ENCODE measurements around the gene ZNF260.

Gene ZNF260

GRCh38 chr19:36528194-36528920 is at the start of gene ZNF260:
Gene ZNF260, minus strand, starts transcription at chr19:36528271. Its CDS starts 13,033 bp downstream, at chr19:36515238.
- Mint-ChIP-seq H3K27ac (peak within 1 kb of the TSS; percentile 99 to 100 (median 100)), H3K27me3 (ENCODE audit: low read depth) (no peaks in the 10 kb centered on the region), H3K36me3 (ENCODE audit: low read depth) (peaks cover 81% of the 10 kb centered on the region), H3K4me3 (peak within 1 kb of the TSS; percentile 98 to 99 (median 98)), H3K9me3 (peaks cover 58% of the 10 kb centered on the region), H3K4me1 (peaks cover 14% of the 10 kb centered on the region)
- TF ChIP-seq CTCF (IDR thresholded peaks at IDR 0.05; ENCODE audit: unreplicated experiment in 3 of 3), result no peak

DNA sequence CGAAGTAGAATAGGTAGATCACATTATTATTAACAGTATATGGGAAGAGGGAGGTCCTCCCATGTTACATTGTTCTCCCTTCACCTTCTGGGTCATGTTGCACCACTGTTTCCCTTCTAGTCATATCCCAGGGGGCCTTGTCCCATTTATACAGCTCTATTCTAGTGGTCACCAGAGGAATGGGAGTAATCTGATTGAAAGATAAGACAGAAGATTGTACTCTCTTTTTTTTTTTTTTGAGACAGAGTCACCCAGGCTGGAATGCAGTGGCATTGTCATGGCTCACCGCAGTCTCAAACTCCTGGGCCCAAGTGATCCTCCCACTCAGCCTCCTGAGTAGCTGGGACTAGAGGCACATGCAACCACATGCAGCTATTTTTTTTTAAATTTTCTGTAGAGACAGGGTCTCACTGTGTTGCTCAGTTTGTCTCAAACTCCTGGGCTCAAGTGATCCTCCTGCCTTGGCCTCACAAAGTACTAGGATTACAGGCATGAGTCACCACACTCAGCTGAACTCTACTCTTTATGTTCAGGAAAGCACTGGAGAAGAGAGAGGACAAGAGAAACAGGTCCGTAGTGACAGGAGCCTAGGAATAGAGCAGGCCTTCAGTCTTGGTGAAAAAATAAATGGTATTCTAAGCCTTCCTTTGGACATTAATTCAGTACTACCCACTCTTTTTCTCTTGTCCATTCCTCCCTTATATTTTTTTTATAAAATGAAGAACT is 49.4 kb upstream of the ZNF260 start:
- TF ChIP-seq CTCF (IDR thresholded peaks at IDR 0.05; ENCODE audit: unreplicated experiment in 3 of 3), result no peak
- Mint-ChIP-seq H3K27me3 (ENCODE audit: low read depth) (no peaks in the 10 kb centered on the region), H3K4me1 (peaks cover 22% of the 10 kb centered on the region), H3K36me3 (ENCODE audit: low read depth) (peaks cover 98% of the 10 kb centered on the region), H3K9me3 (peaks cover 47% of the 10 kb centered on the region), H3K27ac (no peak overlapping the region), H3K4me3 (peak overlapping the region in 2 of 3 experiments; percentile 15 to 32)

DNA sequence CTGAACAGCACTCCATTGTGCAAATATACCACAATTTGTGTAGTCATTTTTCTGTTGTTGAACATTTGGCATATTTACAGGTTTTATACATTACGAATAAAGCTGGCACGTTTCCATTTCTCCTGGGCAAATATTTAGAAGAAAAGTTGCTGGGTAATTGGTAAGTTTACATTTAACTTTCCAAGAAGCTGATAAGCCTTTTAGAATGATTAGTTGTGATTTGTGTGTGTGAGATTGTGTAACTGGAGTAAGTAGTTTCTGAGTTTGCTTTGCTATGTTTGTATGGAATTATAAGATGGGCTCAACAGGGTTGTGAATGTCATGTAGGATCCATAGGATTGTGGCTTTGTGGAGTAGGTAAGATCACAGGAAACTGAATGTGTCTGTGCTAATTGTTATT is 46.7 kb upstream of the ZNF260 start:
- H3K36me3 Mint-ChIP-seq (ENCODE audit: low read depth), result peaks cover 92% of the 10 kb centered on the region
- peaks cover 39% of the 10 kb centered on the region for H3K9me3 Mint-ChIP-seq
- peak overlapping the region; percentile 28 to 90 (median 73) for H3K27ac Mint-ChIP-seq
- no peaks in the 10 kb centered on the region for H3K27me3 Mint-ChIP-seq (ENCODE audit: low read depth)
- peak overlapping the region; percentile 87 to 94 (median 93) for H3K4me3 Mint-ChIP-seq
- no peak for TF ChIP-seq CTCF (IDR thresholded peaks at IDR 0.05; ENCODE audit: unreplicated experiment in 3 of 3)
- H3K4me1 Mint-ChIP-seq, result peaks cover 31% of the 10 kb centered on the region

GRCh38 chr19:36573895-36574720 is 46.0 kb upstream of the ZNF260 start:
- Mint-ChIP-seq H3K9me3 (peaks cover 38% of the 10 kb centered on the region), H3K4me1 (peaks cover 31% of the 10 kb centered on the region), H3K36me3 (ENCODE audit: low read depth) (peaks cover 92% of the 10 kb centered on the region), H3K27me3 (ENCODE audit: low read depth) (no peaks in the 10 kb centered on the region), H3K27ac (peak overlapping the region; percentile 73 to 92 (median 90)), H3K4me3 (peak overlapping the region; percentile 87 to 94 (median 93))
- no peak for TF ChIP-seq CTCF (IDR thresholded peaks at IDR 0.05; ENCODE audit: unreplicated experiment in 3 of 3)

DNA sequence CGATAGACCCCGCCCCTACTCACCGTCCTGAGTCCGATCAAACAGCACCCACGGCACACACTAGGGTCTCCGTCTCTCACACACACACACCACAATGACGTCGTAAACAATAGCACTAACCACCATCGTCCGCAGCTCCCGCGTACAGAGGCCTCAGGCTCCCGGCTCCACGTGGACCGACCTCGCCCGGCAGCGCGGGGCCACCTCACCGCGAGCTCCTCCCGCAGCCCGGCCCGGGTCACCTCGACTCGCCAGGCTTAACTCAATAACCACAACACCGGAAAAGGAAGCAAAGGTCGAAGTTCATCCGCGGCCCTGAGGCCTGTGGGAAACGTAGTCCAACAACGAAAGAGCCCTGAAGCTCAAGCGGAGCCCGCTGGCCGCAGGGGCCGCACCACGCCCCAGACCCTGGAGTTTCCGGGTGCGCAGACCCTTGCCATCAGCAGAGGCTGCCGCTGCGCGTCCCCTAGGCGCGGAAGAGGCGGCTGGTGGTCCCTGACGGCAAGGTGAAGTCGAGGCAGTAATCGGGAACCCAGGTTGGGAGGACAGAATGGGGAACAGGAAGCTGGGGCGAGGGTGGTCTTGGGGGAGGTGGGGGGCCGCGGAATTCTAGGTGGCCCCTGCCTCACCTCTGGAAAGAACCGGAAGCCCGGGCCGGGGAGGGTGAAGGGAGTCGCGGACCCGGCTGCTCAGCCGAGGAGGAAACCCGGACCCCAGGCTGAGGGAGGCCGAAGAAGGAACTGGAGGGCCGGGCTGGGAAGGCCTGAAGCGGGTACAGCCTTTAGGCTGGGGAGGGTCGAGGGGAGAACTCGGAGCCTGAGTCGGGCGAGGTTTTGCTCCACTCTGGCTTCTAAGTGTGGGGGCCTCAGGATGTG is 45.2 kb upstream of the ZNF260 start, which contains the start of gene ZNF529:
ZNF529 (minus strand) TSS at position 273 of the 875 bp plus-strand sequence. CDS start 946 bp downstream, outside the sequence.
- Mint-ChIP-seq H3K27me3 (ENCODE audit: low read depth) (no peaks in the 10 kb centered on the region), H3K36me3 (ENCODE audit: low read depth) (peaks cover 92% of the 10 kb centered on the region), H3K27ac (peak within 1 kb of the TSS; percentile 73 to 92 (median 90)), H3K4me3 (peak within 1 kb of the TSS; percentile 87 to 94 (median 93)), H3K9me3 (peaks cover 42% of the 10 kb centered on the region), H3K4me1 (peaks cover 31% of the 10 kb centered on the region)
- no peak for TF ChIP-seq CTCF (IDR thresholded peaks at IDR 0.05; ENCODE audit: unreplicated experiment in 3 of 3)

Measured in nephron (organoid).